Astrocyte (in vitro differentiated cells and primary cell): Measurements from ENCODE around the gene SGSM1. TPM values are rescaled to one million over a fixed set of nuclear protein-coding genes. Genes with fewer than 3 reads are reported as not detected.

Experiments
- DNase-seq: peaks from one replicate; pipeline ENCODE4 v3.0.0-alpha.2; 2010; ENCODE audit warnings: low read depth
- FAIRE-seq: peaks from 2 replicates; lab custom pipeline; 2011; peaks lifted over from hg19 to GRCh38; lab: Jason Lieb, UNC
- H2AFZ ChIP-seq: 2 replicates; pipeline ENCODE4 v1.6.0; 2012; ENCODE audit warnings: low read depth, low read length, inconsistent platforms
- H3K27ac ChIP-seq: 2 replicates; pipeline ENCODE4 v1.5.1; 2011; ENCODE audit warnings: low read depth, low read length, inconsistent platforms
- H3K27me3 ChIP-seq: 2 replicates; pipeline ENCODE4 v1.6.0; 2011; ENCODE audit warnings: low read length, inconsistent platforms; ENCODE audit not compliant: insufficient read depth
- H3K36me3 ChIP-seq: 2 replicates; pipeline ENCODE4 v1.5.1; 2011; ENCODE audit warnings: low read length, inconsistent platforms; ENCODE audit not compliant: insufficient read depth
- H3K4me1 ChIP-seq: 2 replicates; pipeline ENCODE4 v1.5.1; 2011; ENCODE audit warnings: low read length, inconsistent platforms; ENCODE audit not compliant: insufficient read depth
- H3K4me2 ChIP-seq: 2 replicates; pipeline ENCODE4 v1.6.0; 2012; ENCODE audit warnings: low read length, inconsistent platforms
- H3K4me3 ChIP-seq: 2 replicates; pipeline ENCODE4 v1.5.1; 2011; ENCODE audit warnings: low read depth, mild to moderate bottlenecking, low read length, inconsistent platforms; ENCODE audit not compliant: insufficient read depth
- H3K79me2 ChIP-seq: 2 replicates; pipeline ENCODE4 v1.6.0; 2012; ENCODE audit warnings: mild to moderate bottlenecking, low read length, inconsistent platforms; ENCODE audit not compliant: insufficient read depth
- H3K9ac ChIP-seq: 2 replicates; pipeline ENCODE4 v1.6.0; 2012; ENCODE audit warnings: mild to moderate bottlenecking, low read length, inconsistent platforms
- H3K9me3 ChIP-seq: 2 replicates; pipeline ENCODE4 v1.5.1; 2012; ENCODE audit warnings: low read depth, mild to moderate bottlenecking, low read length, inconsistent platforms; ENCODE audit not compliant: insufficient read depth
- H4K20me1 ChIP-seq: 2 replicates; pipeline ENCODE4 v1.6.0; 2012; ENCODE audit warnings: low read length, inconsistent platforms; ENCODE audit not compliant: insufficient read depth
- H3K27ac Mint-ChIP-seq: one replicate; pipeline ENCODE4 v1.8.0; 2021; ENCODE audit warnings: mild to moderate bottlenecking, mixed read lengths; ENCODE audit not compliant: unreplicated experiment
- H3K27me3 Mint-ChIP-seq: one replicate; pipeline ENCODE4 v1.8.0; 2021; ENCODE audit warnings: low read depth, mixed read lengths; ENCODE audit not compliant: unreplicated experiment
- H3K36me3 Mint-ChIP-seq: one replicate; pipeline ENCODE4 v1.8.0; 2021; ENCODE audit warnings: low read depth, mixed read lengths; ENCODE audit not compliant: unreplicated experiment
- H3K4me1 Mint-ChIP-seq: one replicate; pipeline ENCODE4 v1.8.0; 2021; ENCODE audit warnings: low read depth, mixed read lengths; ENCODE audit not compliant: unreplicated experiment
- H3K4me3 Mint-ChIP-seq: one replicate; pipeline ENCODE4 v1.8.0; 2021; ENCODE audit warnings: mild to moderate bottlenecking, moderate library complexity, mixed read lengths; ENCODE audit not compliant: unreplicated experiment
- H3K9me3 Mint-ChIP-seq: one replicate; pipeline ENCODE4 v1.8.0; 2021; ENCODE audit warnings: mild to moderate bottlenecking, mixed read lengths; ENCODE audit not compliant: unreplicated experiment
- EZH2 ChIP-seq: IDR thresholded peaks from 2 replicates; pipeline ENCODE4 v1.6.1; 2012; ENCODE audit warnings: mild to moderate bottlenecking, low read length, inconsistent platforms; ENCODE audit not compliant: insufficient read depth
- total RNA-seq: library from RNA; stranded (reverse); gene quantifications from 2 replicates; pipeline ENCODE4 v1.2.1, GENCODE V29; 2021
- TF ChIP-seq, protein P1 (sequence below): IDR thresholded peaks from 2 replicates; pipeline ENCODE4 v1.5.1; 2011; ENCODE audit warnings: low read depth, mild to moderate bottlenecking, inconsistent platforms, low read length, moderate library complexity; ENCODE audit not compliant: insufficient read depth

The SGSM1 gene
- total RNA-seq, 1 donor from 2014 or later: 0.05 TPM

DNA sequence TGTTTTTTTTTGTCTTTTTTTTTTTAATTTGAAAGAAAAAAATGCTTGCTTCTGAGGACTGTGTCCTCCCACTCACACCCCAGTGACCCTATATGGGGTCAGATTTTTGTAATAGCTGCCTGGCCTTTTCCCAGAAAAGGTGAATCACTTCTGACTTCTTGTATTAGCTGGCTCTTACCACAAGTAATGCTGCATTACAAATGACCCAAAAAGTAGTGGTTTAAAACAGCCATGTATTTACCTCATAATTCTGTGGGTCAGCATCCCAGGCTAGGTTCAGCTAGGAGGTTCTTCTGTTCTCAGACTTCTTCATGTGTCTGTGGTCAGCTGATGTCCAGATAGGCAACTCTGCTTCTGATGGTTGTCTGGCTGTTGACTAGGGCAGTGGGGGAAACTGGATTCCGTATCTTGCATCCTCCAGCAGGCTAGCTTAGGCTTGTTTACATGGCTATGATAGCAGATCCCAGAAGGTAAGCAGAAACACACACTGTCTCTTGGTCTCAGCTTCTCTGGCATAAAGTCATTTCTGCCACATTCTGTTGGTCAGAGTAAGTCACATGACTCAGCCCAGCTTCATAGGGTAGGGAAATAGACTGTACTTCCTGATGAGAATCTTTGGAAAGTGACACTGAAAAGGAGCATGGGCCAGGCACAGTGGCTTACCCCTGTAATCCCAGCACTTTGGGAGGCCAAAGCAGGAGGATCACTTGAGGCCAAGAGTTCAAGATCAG is 121.0 kb downstream of the SGSM1 start:
- H3K4me1 ChIP-seq: no peaks in the 10 kb centered on the region
- Mint-ChIP-seq H3K27me3 (peaks cover 5% of the 10 kb centered on the region), H3K4me3 (no peak overlapping the region), H3K27ac (no peak overlapping the region), H3K4me1 (peaks cover 2% of the 10 kb centered on the region), H3K36me3 (peaks cover 2% of the 10 kb centered on the region), H3K9me3 (peaks cover 22% of the 10 kb centered on the region)
- H3K4me2 ChIP-seq: no peak overlapping the region
- peaks cover 4% of the 10 kb centered on the region for H3K9me3 ChIP-seq
- no peak overlapping the region for H2AFZ ChIP-seq
- no peaks in the 10 kb centered on the region for H4K20me1 ChIP-seq
- no peak overlapping the region for H3K9ac ChIP-seq
- H3K4me3 ChIP-seq: no peak overlapping the region
- H3K79me2 ChIP-seq: no peaks in the 10 kb centered on the region
- DNase-seq: peak; percentile 42
- H3K27me3 ChIP-seq: peaks cover 2% of the 10 kb centered on the region
- TF ChIP-seq, protein P1, sequence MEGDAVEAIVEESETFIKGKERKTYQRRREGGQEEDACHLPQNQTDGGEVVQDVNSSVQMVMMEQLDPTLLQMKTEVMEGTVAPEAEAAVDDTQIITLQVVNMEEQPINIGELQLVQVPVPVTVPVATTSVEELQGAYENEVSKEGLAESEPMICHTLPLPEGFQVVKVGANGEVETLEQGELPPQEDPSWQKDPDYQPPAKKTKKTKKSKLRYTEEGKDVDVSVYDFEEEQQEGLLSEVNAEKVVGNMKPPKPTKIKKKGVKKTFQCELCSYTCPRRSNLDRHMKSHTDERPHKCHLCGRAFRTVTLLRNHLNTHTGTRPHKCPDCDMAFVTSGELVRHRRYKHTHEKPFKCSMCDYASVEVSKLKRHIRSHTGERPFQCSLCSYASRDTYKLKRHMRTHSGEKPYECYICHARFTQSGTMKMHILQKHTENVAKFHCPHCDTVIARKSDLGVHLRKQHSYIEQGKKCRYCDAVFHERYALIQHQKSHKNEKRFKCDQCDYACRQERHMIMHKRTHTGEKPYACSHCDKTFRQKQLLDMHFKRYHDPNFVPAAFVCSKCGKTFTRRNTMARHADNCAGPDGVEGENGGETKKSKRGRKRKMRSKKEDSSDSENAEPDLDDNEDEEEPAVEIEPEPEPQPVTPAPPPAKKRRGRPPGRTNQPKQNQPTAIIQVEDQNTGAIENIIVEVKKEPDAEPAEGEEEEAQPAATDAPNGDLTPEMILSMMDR: no peak
- TF ChIP-seq EZH2: no peak
- no peak for FAIRE-seq
- H3K36me3 ChIP-seq: no peaks in the 10 kb centered on the region
- H3K27ac ChIP-seq: no peak overlapping the region

DNA sequence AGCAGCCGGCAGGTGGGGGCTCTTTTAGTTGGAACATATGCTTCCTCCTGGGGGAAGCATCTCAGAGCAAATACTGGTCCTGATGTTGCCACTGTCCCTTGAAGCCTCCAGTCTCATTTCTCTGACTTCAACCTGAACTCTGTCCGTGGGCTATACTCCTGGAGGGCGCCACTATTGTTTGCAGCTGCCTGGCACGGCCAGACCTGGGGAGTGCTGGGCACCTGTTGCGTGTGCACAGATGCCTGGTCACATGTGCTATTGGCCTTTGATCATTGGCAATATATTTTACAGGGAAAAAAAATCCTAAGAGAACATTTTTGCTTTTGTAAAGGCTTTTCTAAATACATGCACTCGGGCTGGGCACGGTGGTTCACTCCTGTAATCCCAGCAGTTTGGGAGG is 122.3 kb downstream of the SGSM1 start:
- Mint-ChIP-seq H3K4me1 (peaks cover 2% of the 10 kb centered on the region), H3K27me3 (peaks cover 9% of the 10 kb centered on the region), H3K27ac (no peak overlapping the region), H3K4me3 (no peak overlapping the region), H3K9me3 (peaks cover 22% of the 10 kb centered on the region), H3K36me3 (peaks cover 2% of the 10 kb centered on the region)
- no peak overlapping the region for H3K4me2 ChIP-seq
- DNase-seq (no peak), FAIRE-seq (no peak)
- H3K27me3 ChIP-seq: peaks cover 2% of the 10 kb centered on the region
- H2AFZ ChIP-seq: no peak overlapping the region
- TF ChIP-seq, protein P1: no peak
- TF ChIP-seq EZH2: no peak
- H3K4me3 ChIP-seq: no peak overlapping the region
- no peaks in the 10 kb centered on the region for H4K20me1 ChIP-seq
- no peak overlapping the region for H3K9ac ChIP-seq
- H3K4me1 ChIP-seq: no peaks in the 10 kb centered on the region
- peaks cover 4% of the 10 kb centered on the region for H3K9me3 ChIP-seq
- H3K79me2 ChIP-seq: no peaks in the 10 kb centered on the region
- no peak overlapping the region for H3K27ac ChIP-seq
- no peaks in the 10 kb centered on the region for H3K36me3 ChIP-seq

DNA sequence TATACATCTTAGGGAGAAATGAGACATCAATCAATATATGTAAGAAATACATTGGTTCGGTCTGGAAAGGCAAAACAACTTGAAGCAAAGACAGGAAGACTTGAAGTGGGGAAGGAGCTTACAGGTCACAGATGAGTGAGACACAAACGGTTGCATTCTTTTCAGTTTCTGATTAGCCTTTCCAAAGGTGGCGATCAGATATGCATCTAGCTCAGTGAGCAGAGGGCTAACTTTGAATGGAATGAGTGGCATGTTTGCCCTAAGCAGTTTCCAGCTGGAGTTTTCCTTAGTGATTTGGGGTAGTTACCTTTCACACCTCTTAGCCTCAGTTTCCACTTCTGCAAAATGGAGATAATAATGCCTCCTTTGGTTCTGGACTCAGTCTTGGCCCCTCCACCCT is 124.7 kb downstream of the SGSM1 start:
- Mint-ChIP-seq H3K4me1 (peaks cover 2% of the 10 kb centered on the region), H3K4me3 (no peak overlapping the region), H3K9me3 (peaks cover 22% of the 10 kb centered on the region), H3K36me3 (peaks cover 2% of the 10 kb centered on the region), H3K27ac (no peak overlapping the region), H3K27me3 (peaks cover 9% of the 10 kb centered on the region)
- no peak for DNase-seq
- H3K4me2 ChIP-seq: no peak overlapping the region
- FAIRE-seq: no peak
- TF ChIP-seq, protein P1: no peak
- no peak for TF ChIP-seq EZH2
- H4K20me1 ChIP-seq: no peaks in the 10 kb centered on the region
- H3K36me3 ChIP-seq: no peaks in the 10 kb centered on the region
- no peak overlapping the region for H3K9ac ChIP-seq
- no peak overlapping the region for H3K27ac ChIP-seq
- H3K4me3 ChIP-seq: no peak overlapping the region
- no peaks in the 10 kb centered on the region for H3K79me2 ChIP-seq
- H2AFZ ChIP-seq: no peak overlapping the region
- peaks cover 4% of the 10 kb centered on the region for H3K9me3 ChIP-seq
- H3K4me1 ChIP-seq: no peaks in the 10 kb centered on the region
- peaks cover 2% of the 10 kb centered on the region for H3K27me3 ChIP-seq
